GM19468 (cell line): Measurements from ENCODE around the gene SEC22C.

Experiments used
- ATAC-seq: cut with Tn5 transposase; IDR thresholded peaks from one replicate; pipeline ENCODE4 v1.9.1; 2021; ENCODE audit warnings: mild to moderate bottlenecking, moderate library complexity, moderate number of reproducible peaks; ENCODE audit not compliant: unreplicated experiment; ENCODE audit errors: extremely low read depth

The SEC22C gene

DNA sequence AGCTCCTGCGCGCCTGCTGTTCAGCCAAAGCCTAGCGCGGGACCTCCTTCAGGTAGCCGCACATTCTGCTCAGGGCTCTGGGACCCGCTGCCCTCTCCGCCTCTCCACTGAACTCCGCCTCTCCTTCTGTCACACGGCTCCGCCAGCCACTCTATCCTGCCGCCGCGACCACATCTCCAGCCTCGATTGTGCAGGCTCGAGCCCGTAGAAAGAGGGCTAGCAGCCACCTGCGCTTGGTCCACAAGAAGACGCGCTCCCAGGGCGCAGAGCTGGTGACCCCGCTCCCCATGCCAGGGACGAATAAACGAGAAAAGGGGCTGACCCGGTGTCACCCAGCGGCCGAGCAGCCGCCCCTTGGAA lies 80.5 kb downstream of the SEC22C start:
- no peak for ATAC-seq

DNA sequence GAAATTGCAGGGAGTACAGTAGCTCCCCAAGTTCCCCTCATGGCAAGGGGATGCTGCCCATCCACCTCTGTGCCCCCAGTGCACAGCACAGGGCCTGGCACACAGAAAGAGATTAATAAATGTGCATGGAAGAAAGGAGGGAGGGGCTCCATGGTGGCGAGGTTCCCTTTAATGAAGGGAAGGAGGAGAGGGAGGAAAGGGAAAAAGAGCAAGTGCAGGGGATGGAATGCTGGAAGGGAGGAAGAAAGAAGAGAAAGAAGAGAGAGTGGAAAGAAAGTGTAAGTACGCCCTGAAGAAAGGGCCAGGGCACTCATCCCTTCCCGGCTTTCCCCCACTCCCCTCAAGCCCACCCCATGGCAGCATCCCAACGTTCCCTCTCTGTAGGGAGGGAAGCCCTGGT lies 80.9 kb downstream of the SEC22C start:
- no peak for ATAC-seq

DNA sequence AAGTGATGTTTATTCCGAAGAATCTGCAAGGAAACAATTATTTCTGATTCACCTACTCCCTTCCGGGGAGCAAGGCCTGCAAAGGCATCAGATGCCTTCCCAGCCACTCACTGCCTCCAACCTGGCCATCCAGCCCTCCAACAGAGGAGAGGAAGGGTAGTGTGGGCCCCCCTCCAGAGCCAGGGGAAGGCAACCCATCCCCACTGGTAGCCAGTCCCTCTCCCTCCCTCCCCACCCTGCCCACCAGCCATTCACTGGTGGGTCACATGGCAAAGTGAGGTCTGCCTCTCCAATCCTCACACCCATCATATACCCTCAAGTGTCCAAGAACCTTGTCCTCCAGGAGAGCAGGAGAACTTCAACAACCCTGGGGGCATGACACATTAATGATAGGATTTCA lies 81.7 kb downstream of the SEC22C start:
- no peak for ATAC-seq

DNA sequence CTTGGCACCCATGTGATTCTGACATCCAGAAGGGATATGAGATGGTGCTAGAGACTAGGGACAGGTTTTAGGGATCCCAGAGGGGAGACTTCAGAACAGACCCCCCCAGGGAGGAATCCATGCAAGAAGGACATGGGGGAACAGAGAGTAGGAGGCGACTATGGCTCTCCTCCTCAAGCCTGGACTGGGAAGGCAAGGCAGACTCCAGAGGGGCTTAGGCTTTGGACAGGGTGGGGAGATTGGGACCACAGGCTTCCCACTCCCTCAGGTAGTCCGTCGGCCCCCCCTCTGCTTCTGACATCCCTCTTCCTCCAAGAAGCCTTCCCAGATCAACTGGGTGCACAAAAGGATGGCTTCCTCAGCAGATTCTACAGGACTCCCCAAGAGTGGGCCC lies 82.3 kb downstream of the SEC22C start:
- ATAC-seq, result no peak

DNA sequence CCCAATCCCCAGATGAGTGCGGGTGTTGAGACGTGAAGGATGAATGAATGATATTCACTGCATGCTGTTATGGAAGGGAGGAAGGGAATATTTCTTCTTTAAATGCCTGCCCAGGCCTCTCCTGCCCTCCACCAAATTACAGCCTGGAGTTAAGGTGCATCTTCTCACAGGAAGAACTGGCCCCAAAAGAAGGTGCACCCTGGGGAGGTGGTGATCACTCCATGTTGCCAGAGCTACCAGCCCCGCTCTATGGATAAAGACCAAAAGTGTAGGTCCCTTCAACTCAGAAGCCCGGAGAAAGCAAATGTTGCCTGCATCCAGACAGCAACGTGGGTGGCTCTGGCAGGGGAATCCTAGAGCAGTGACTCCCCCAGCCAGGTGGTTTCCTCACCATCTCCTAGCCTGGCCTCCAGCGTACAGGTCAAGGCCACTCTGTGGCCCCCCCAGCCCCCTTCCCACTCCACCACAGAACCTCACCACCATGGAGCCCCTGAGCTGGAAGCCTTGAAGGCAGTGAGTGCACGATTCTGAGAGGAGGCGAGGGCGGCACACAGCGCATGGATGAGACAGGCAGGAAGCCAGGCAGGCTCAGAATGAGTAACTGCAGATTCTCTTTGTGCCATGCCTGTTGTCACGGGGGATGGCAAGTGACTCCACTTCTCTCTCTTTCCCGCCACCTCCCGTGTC lies 82.8 kb downstream of the SEC22C start:
- ATAC-seq, result no peak

DNA sequence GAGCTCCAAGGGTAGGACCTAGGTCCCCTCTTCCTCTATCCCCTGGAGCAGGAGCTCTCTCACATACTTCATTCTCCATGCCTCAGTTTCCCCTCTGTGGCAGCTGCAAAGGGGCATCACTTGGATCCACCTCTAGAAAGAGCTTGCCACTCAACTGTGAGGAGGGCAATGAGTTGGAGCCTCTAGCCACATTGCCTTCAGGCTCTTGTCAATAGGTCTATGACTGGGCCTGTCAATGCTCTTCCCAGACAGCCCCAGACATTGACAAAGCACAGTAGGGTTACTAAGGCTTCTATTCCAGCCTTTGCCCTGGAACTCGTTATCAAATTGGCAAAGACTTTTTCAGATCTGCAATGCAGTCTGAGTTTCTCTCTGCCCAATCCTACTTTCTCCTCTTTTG lies 83.7 kb downstream of the SEC22C start:
- ATAC-seq, result no peak
